DMS 273 (cell line): Measurements from ENCODE around the gene R3HDM2.

Experiments
- DNase-seq: peaks from one replicate; lab custom pipeline; 2025; ENCODE audit not compliant: unreplicated experiment; lab: John Stamatoyannopoulos, UW

R3HDM2 gene

GRCh38 chr12:57220770-57221168, 210.1 kb downstream of the R3HDM2 start:
- no peak for DNase-seq

- no peak for DNase-seq
These were observed 210.7 kb downstream of the R3HDM2 start for GRCh38 chr12:57219993-57220754.

GRCh38 chr12:57219205-57219992, 211.4 kb downstream of the R3HDM2 start:
- no peak for DNase-seq

- peak; percentile 50 for DNase-seq
These were observed 212.6 kb downstream of the R3HDM2 start for GRCh38 chr12:57218030-57218853.

- DNase-seq = peak; percentile 78
These were observed 213.6 kb downstream of the R3HDM2 start for GRCh38 chr12:57216921-57217879.

GRCh38 chr12:57216014-57216911, 214.6 kb downstream of the R3HDM2 start, which contains the start of gene NXPH4:
TSS of gene NXPH4 (plus strand) at chr12:57216794. CDS start at chr12:57216970, 176 bp downstream.
- peak; percentile 61 for DNase-seq

- peak; percentile 51 for DNase-seq
These were observed 215.2 kb downstream of the R3HDM2 start for GRCh38 chr12:57215668-57216013.

GRCh38 chr12:57215065-57215464, 215.8 kb downstream of the R3HDM2 start:
- DNase-seq = peak; percentile 18

GRCh38 chr12:57214398-57214781, 216.5 kb downstream of the R3HDM2 start:
- DNase-seq = peak; percentile 84

GRCh38 chr12:57213763-57214397, 217.0 kb downstream of the R3HDM2 start:
- peak; percentile 34 for DNase-seq

GRCh38 chr12:57213058-57213715, 217.7 kb downstream of the R3HDM2 start:
- peak; percentile 88 for DNase-seq

GRCh38 chr12:57212701-57213057, 218.2 kb downstream of the R3HDM2 start:
- DNase-seq = no peak

- no peak for DNase-seq
These were observed 218.8 kb downstream of the R3HDM2 start for GRCh38 chr12:57211791-57212700.

GRCh38 chr12:57210926-57211692, 219.7 kb downstream of the R3HDM2 start:
- DNase-seq = peak; percentile 53

- no peak for DNase-seq
These were observed 220.4 kb downstream of the R3HDM2 start for GRCh38 chr12:57210461-57210860.

- no peak for DNase-seq
These were observed 220.9 kb downstream of the R3HDM2 start for GRCh38 chr12:57209916-57210315.
